Stimulated activated CD4-positive, alpha-beta T cell treated with anti-CD3 and anti-CD28 coated beads, Interleukin-4, amount 100 ng/mL, for 48 hours (primary cell): Measurements from ENCODE around the gene RUNX3.

Experiments used
- DNase-seq, 2 donors: peaks; one replicate each; pipeline ENCODE4 v3.0.0-alpha.2; 2020; ENCODE audit warnings: low read depth in 2 of 2

Gene RUNX3

DNA sequence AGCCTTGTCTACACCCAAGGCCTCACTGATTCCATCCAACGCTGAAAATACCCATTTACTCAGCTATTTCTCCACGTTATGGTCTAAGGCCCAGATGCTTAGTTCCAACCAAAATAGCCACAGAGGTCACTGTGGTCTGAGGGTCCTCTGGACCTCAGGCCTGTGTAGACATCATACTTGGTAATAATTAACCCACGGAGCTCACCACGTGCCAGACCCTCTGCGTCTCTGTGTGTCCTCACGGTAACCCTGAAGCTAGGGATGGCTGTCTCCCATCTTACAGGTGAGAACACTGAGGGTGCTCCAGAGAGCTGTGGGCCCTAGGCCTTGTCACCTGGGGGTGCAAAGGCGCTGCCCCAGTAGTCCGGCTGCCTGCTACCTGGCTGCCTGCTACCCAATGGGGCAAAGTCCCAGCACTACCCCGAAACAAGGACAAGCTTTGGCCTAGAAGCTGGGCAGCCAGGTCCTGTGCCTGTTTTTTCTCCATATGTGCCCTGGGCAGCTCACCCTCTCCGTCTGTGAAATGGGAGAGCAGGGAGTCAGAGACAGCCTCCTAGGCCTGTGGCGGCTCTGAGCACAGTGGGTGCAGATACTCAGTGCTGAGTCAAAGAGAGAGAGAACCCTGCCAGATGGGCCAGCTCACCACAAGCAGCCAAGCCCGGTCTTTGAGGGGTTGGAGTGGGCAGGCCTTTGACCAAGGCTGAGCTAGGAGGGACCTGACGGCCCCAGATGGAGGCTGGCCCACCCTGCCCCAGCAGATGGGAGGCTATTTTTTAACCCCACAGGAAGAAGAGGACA is 17.0 kb upstream of the RUNX3 start:
- no peak for DNase-seq

GRCh38 chr1:24945354-24946326 is 15.6 kb upstream of the RUNX3 start:
- DNase-seq, result no peak

GRCh38 chr1:24944318-24944717 is 14.2 kb upstream of the RUNX3 start:
- no peak for DNase-seq

- no peak for DNase-seq
Observed at GRCh38 chr1:24942789-24943188, 12.7 kb upstream of the RUNX3 start.

DNA sequence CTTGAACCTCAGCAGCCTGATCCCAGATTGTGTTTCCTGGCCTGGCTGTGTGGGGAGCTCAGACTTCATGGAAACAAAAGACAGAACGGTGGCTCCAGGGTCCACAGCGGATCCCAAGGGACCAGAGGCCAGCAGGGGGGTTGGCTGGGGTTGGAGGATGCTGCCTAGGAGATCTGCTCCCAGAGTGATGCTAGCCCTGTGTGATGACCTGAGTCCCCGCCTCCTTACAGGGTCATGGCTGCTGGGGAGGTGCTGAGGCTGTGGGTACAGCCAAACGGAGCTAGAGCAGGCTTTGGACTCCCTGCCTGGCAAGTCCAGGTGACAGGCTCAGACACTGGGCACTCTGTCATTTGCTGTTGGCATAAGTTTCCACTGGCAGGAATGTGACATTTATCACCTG is 11.5 kb upstream of the RUNX3 start:
- no peak for DNase-seq

DNA sequence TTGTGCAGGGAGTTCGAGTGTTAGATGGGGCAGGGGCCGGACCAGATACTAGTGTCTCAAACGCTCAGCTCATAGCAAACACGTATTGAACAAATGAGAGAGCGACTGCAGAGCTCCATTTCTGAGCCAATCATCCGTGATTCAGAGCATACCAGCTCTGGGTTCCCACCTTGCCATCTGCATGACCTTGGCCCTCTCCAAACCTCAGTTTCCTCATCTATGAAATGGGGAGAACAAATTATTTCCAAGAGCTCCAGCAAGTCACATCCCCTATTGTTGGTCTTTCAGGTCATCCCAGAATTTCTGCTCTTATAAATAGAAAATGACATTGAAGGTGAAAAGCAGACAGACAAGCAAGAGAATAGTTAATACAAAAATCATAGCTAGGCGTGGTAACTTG is 10.2 kb upstream of the RUNX3 start:
- no peak for DNase-seq

DNA sequence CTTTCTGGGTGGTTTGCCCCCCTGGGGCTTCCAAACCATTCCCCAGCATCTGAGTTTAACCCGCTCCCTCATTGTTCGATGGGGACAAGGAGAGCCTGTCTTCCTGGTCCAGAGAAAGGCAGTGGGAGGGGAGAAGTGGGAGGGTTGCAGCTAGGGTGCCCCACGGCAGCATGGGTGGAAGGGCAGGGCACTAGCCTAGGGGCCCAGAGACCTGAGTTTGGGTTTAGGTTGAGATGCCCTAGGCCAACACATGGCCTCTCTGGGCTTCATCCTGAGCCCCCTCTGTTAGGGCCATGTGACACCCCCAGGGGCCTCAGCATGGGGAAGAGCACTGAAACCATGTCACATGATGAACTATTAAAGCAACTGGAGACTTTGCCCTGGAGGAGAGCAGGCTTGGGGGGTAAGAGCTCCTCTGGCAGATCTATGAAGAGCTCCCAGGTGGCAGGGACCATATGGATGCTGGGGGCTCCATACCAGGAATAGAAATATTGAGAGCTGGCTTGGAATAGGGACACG is 9.7 kb upstream of the RUNX3 start:
- DNase-seq, result no peak

- DNase-seq, result no peak
Observed at GRCh38 chr1:24939040-24939674, 9.1 kb upstream of the RUNX3 start.

DNA sequence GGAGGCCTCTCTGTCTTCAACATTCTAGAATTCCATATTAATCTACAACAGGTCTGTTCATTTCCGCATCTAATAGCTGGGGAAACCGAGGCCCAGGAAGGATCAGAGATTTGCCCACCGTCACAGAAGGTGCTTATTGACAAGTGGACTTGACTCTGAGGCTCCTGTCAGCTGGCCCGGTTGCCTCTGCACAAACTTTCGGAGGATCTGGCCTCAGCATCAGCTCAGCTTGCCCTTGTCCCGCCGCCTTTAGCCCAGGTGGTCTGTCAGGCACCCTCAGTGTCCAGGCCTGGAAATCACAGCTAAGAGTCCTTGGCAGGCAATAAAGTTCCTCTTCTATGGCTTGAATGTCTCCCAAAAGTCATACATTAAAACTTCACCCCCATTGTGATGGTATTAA is 8.2 kb upstream of the RUNX3 start:
- DNase-seq, result no peak

DNA sequence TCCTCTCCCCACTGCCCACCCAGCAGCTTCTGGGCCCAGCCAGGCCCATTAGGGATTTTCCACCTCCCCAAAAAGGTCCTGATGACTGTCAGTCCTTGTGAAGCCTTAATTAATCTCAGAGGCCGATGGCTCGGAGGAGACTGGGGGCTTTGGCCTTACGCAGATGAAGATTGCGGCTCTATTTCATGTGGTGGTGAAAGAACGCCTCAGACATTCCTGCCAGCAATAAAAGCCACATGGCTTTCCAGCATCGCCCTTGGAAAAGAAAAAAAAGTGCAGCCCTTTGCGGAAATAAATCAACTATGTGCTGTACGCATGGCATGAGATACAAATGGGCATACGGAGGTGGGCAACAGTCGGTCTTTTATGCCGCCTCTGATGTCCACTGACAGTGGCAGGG is 6.6 kb upstream of the RUNX3 start:
- DNase-seq, result no peak

- no peak for DNase-seq
Observed at GRCh38 chr1:24935615-24936484, 5.8 kb upstream of the RUNX3 start.

- no peak for DNase-seq
Observed at GRCh38 chr1:24935196-24935526, 5.1 kb upstream of the RUNX3 start.

DNA sequence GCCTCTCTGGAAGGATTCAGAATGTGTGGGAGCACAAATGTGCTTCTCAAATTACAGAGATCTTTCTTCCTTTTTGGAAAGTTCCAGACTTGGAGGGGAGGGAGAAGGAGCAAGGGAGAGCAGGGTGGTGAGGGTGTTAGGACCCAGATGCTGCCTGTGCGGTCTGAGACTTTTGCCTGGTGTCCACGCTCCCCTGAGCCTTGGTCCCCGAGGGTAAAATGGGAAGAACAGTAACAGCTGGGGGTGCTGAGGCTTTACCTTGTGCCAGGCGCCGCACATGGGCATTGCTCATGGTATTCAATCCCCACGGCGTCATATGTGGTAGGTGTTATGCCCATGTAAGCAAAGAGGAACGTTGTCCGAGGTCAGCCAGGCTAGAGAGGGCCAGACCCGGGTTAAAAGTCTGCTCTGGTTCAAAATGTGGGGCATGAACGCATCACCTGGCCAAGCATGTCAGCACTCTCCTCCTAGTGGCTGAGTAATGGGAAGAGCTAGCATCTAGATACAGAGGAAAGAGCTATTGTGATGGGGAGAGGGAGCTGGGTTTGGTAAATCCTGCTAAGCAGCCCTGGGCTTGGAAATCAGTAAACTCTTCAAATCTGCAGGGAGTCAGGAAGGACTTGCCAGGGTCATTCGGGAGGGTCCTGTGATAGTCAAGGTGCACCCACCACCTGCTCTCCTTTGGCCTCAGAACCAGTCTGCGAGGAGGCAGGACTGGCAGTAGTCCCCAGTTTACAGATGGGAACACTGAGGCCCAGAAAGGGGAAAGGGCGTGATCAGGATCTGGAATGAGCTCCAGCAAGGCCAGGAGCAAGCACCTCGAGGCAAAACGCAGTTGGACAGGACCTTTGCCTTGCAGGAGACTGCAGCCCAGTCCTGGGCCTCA is 4.5 kb upstream of the RUNX3 start:
- DNase-seq, result no peak

GRCh38 chr1:24933468-24933867 is 3.4 kb upstream of the RUNX3 start:
- DNase-seq, result no peak

DNA sequence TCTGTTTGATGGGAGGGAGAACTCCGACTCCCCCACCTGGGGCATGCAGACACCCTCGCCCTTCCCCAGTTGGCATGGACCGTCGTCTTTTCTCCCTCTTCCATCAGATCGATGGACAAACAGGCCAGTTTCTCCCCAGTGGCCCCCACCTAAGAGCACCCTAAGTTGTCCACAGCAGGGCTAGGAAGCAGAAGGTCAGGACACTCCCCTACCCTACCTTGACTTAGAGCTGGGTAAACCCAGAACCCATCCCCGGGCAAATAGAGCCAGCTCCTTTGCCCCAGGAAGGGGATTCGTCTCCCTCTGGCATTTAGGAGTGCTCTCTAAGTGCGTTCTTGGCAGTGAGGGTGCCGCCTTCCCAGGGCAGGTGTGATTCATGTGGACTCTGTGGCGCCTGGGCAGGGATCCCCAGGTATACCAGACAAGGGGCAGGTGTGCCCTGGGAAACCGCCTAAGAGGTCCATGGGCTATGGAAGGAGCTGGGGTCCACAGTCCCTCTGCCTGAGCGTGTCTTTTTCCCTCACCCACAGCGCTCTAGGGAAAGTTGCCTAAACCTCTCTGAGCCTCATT is 2.7 kb upstream of the RUNX3 start:
- DNase-seq, result no peak

- DNase-seq, result peak; percentile 45 to 53
Observed at GRCh38 chr1:24932284-24932683, 2.2 kb upstream of the RUNX3 start.

- DNase-seq, result no peak
Observed at GRCh38 chr1:24931468-24932231, 1.6 kb upstream of the RUNX3 start.

DNA sequence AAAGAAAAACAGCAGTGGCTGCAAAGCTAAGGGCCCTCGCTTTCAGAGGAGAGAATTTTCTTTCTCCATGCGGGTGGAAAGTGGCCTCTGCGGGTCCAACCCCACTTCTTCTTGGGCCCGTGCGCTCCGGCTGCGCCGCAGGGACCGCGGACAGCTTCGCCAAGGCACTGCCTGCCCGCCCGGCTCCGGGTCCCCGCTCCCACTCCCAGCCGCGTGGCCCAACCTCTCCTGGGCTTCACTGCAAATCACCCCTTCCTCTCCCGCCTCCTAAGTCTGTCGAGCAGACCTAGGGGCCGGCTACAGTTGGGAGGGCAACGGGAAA is 1.0 kb upstream of the RUNX3 start:
- no peak for DNase-seq
